HepG2 (cell line): Measurements from ENCODE around the gene TRPC4AP. TPM values are rescaled to one million over a fixed set of nuclear protein-coding genes. Genes with fewer than 3 reads are reported as not detected.
A peak's percentile ranks its signal among the peaks of the same experiment; 100 is the strongest.

ENCODE experiments used
- CEBPZ ChIP-seq: IDR thresholded peaks from 2 replicates; pipeline ENCODE4 v1.6.1; 2012; ENCODE audit warnings: low read length, improper control_type of control experiment
- EHMT2 ChIP-seq: fragments of 200-600 bp; sonication (generic); IDR thresholded peaks from 2 replicates; pipeline ENCODE4 v1.7.0; 2017; ENCODE audit warnings: antibody characterized with exemption, low read depth, low read length, borderline replicate concordance
- MIXL1 ChIP-seq: IDR thresholded peaks from 2 replicates; pipeline ENCODE4 v1.6.1; 2016
- PAF1 ChIP-seq: IDR thresholded peaks from 2 replicates; pipeline ENCODE4 v1.6.1; 2016; ENCODE audit warnings: missing genetic modification reagents, missing compliant biosample characterization
- SAFB2 ChIP-seq: sonication (generic); formaldehyde crosslinking; IDR thresholded peaks from 2 replicates; pipeline ENCODE4 v1.5.1; 2020; ENCODE audit warnings: missing genetic modification reagents, low read depth, mild to moderate bottlenecking, borderline replicate concordance
- SATB2 ChIP-seq: sonication (generic); formaldehyde crosslinking; IDR thresholded peaks from 2 replicates; pipeline ENCODE4 v1.5.0; 2020; ENCODE audit warnings: missing genetic modification reagents
- TBX3 ChIP-seq: fragments of 450-650 bp; IDR thresholded peaks from 2 replicates; pipeline ENCODE4 v1.6.1; 2017; ENCODE audit warnings: antibody characterized with exemption, mild to moderate bottlenecking, inconsistent platforms, borderline replicate concordance
- USF2 ChIP-seq, 2 experiments: sonication (generic) in 1 of 2; formaldehyde crosslinking in 1 of 2; IDR thresholded peaks; 2 replicates each; pipeline versions ENCODE4 v1.5.1 to v1.6.1; 2011 to 2020; ENCODE audit warnings: borderline replicate concordance in 1 of 2, low read depth in 1 of 2, low read length in 1 of 2, mild to moderate bottlenecking in 1 of 2, missing genetic modification reagents in 1 of 2, moderate library complexity in 1 of 2
- ZNF138 ChIP-seq: sonication (generic); formaldehyde crosslinking; IDR thresholded peaks from 2 replicates; pipeline ENCODE4 v1.5.0; 2020; ENCODE audit warnings: mild to moderate bottlenecking, low read depth, missing genetic modification reagents
- ZNF235 ChIP-seq: sonication (generic); formaldehyde crosslinking; IDR thresholded peaks from 2 replicates; pipeline ENCODE4 v1.8.1; 2023; ENCODE audit warnings: mild to moderate bottlenecking, missing genetic modification reagents, borderline replicate concordance
- ZNF326 ChIP-seq: sonication (generic); formaldehyde crosslinking; IDR thresholded peaks from 2 replicates; pipeline ENCODE4 v1.4.0; 2020; ENCODE audit warnings: missing genetic modification reagents, borderline replicate concordance
- ZNF607 ChIP-seq: sonication (generic); formaldehyde crosslinking; IDR thresholded peaks from 2 replicates; pipeline ENCODE4 v1.5.1; 2020; ENCODE audit warnings: missing genetic modification reagents, mild to moderate bottlenecking, borderline replicate concordance
- ZNF616 ChIP-seq: sonication (generic); formaldehyde crosslinking; IDR thresholded peaks from 2 replicates; pipeline ENCODE4 v1.5.0; 2020; ENCODE audit warnings: low read depth, mild to moderate bottlenecking, missing genetic modification reagents
- ZNF761 ChIP-seq: sonication (generic); formaldehyde crosslinking; conservative IDR thresholded peaks from 2 replicates; pipeline ENCODE4 v1.4.0; 2020; ENCODE audit warnings: mild to moderate bottlenecking, missing genetic modification reagents
- ZNF782 ChIP-seq: sonication (generic); formaldehyde crosslinking; IDR thresholded peaks from 2 replicates; pipeline ENCODE4 v1.4.0; 2020; ENCODE audit warnings: missing genetic modification reagents, mild to moderate bottlenecking, borderline replicate concordance
- ZSCAN29 ChIP-seq: sonication (generic); formaldehyde crosslinking; conservative IDR thresholded peaks from 2 replicates; pipeline ENCODE4 v1.4.0; 2020; ENCODE audit warnings: mild to moderate bottlenecking, missing genetic modification reagents
- polyA plus RNA-seq, 8 experiments: library from polyadenylated mRNA; depleted of rRNA in 3 of 8; stranded (reverse) in 7 of 8; unstranded in 1 of 8; fragments of >200 nt; fragmentation: Illumina TruSeq in 4 of 8; extraction: Trizol in 4 of 8; gene quantifications; 2 replicates each; pipeline versions ENCODE4 v1.2.1 to v1.2.3, GENCODE V29; 2011 to 2016; ENCODE audit warnings: low read depth in 4 of 8, missing spikeins in 1 of 8, mixed read lengths in 1 of 8; ENCODE audit not compliant: insufficient read depth in 1 of 8
- total RNA-seq, 5 experiments: library from RNA; depleted of rRNA; stranded (reverse); fragments of >200 nt; fragmentation: Illumina TruSeq; extraction: Trizol; gene quantifications; 2 replicates each; pipeline ENCODE4 v1.2.3, GENCODE V29; 2016; ENCODE audit warnings: low read depth in 1 of 5
- TF ChIP-seq, protein P1 (sequence below): sonication (generic); formaldehyde crosslinking; IDR thresholded peaks from 2 replicates; pipeline ENCODE4 v1.5.0; 2020; ENCODE audit warnings: mild to moderate bottlenecking, low read depth, missing genetic modification reagents, borderline replicate concordance
- TF ChIP-seq, protein P2 (sequence below): sonication (generic); formaldehyde crosslinking; IDR thresholded peaks from 2 replicates; pipeline ENCODE4 v1.8.1; 2023; ENCODE audit warnings: mild to moderate bottlenecking, inconsistent platforms, moderate library complexity, missing genetic modification reagents, borderline replicate concordance
- TF ChIP-seq, protein P3 (sequence below): sonication (generic); formaldehyde crosslinking; IDR thresholded peaks from 2 replicates; pipeline ENCODE4 v1.5.0; 2020; ENCODE audit warnings: mild to moderate bottlenecking, missing genetic modification reagents

Gene TRPC4AP
- total and polyA plus RNA-seq, 2 of the 13 experiments (the other 11 are each of a cell fraction or from before 2014, with no cell fraction given): 136 to 137 TPM

DNA sequence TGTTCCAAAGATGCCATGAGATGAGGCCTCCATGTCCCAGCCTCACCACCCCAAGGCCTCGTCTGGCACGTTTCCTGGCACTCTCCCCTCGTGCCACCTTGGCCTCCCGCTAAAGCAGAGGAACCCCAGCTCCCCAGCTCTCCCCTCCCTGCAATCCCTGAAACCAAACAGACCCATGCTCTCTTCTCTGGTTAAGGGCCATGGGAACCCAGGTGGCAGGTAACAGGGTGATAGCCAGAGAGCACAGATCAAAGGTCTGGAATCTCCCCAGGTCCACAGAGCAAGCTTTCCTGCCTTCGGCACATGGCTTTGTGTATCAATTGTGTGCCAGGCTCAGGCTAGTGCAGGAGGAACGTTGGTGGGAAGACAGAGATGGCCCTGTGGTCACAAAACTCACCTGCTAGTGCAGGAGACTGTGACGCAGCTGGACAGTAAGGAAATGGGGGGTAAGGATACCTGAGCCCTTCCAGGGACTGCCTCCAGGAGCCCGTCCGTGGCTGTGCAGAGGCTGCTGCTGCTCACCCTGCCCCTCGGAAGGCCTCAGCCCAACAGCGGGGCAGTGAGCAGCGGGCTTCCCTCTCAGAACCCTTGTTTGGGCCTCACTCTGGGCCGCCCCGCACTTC is 98.0 kb downstream of the TRPC4AP start (continued):
- TF ChIP-seq ZNF235 (CRISPR knock-in tag) (no peak), PAF1 (CRISPR knock-in tag) (no peak), ZNF326 (CRISPR knock-in tag) (no peak), ZNF607 (CRISPR knock-in tag) (no peak; the same call in 1 of the 2 replicates), USF2 (IDR thresholded peaks at IDR 0.05; ENCODE audit: low read depth, low read length) (no peak), USF2 (CRISPR knock-in tag; IDR thresholded peaks at IDR 0.05; ENCODE audit: borderline replicate concordance) (no peak), ZNF616 (CRISPR knock-in tag) (peak; percentile 75; the same call in 1 of the 2 replicates), CEBPZ (no peak), ZNF138 (CRISPR knock-in tag) (no peak), MIXL1 (no peak), SATB2 (CRISPR knock-in tag) (no peak), SAFB2 (no peak), ZNF782 (CRISPR knock-in tag) (no peak), EHMT2 (no peak), TBX3 (no peak), ZNF761 (CRISPR knock-in tag) (no peak; the same call in 1 of the 2 replicates), ZSCAN29 (no peak)
- TF ChIP-seq, protein P1, sequence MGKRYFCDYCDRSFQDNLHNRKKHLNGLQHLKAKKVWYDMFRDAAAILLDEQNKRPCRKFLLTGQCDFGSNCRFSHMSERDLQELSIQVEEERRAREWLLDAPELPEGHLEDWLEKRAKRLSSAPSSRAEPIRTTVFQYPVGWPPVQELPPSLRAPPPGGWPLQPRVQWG (CRISPR knock-in tag): no peak
- TF ChIP-seq, protein P2, sequence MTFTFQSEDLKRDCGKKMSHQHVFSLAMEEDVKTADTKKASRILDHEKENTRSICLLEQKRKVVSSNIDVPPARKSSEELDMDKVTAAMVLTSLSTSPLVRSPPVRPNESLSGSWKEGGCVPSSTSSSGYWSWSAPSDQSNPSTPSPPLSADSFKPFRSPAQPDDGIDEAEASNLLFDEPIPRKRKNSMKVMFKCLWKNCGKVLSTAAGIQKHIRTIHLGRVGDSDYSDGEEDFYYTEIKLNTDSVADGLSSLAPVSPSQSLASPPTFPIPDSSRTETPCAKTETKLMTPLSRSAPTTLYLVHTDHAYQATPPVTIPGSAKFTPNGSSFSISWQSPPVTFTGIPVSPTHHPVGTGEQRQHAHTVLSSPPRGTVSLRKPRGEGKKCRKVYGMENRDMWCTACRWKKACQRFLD: no peak
- TF ChIP-seq, protein P3, sequence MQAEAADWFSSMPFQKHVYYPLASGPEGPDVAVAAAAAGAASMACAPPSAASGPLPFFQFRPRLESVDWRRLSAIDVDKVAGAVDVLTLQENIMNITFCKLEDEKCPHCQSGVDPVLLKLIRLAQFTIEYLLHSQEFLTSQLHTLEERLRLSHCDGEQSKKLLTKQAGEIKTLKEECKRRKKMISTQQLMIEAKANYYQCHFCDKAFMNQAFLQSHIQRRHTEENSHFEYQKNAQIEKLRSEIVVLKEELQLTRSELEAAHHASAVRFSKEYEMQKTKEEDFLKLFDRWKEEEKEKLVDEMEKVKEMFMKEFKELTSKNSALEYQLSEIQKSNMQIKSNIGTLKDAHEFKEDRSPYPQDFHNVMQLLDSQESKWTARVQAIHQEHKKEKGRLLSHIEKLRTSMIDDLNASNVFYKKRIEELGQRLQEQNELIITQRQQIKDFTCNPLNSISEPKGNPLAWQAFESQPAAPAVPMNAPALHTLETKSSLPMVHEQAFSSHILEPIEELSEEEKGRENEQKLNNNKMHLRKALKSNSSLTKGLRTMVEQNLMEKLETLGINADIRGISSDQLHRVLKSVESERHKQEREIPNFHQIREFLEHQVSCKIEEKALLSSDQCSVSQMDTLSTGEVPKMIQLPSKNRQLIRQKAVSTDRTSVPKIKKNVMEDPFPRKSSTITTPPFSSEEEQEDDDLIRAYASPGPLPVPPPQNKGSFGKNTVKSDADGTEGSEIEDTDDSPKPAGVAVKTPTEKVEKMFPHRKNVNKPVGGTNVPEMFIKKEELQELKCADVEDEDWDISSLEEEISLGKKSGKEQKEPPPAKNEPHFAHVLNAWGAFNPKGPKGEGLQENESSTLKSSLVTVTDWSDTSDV (CRISPR knock-in tag): no peak
